GM12873 (cell line): ENCODE results near the gene KRTAP10-1.

Experiments used
- TF ChIP-seq, protein P1 (sequence below): IDR thresholded peaks from 2 replicates; pipeline ENCODE4 v1.5.1; 2012; ENCODE audit warnings: low read depth, mild to moderate bottlenecking, moderate library complexity, low read length, control low read depth; ENCODE audit not compliant: insufficient read depth; ENCODE audit errors: missing control alignments

Gene KRTAP10-1

DNA sequence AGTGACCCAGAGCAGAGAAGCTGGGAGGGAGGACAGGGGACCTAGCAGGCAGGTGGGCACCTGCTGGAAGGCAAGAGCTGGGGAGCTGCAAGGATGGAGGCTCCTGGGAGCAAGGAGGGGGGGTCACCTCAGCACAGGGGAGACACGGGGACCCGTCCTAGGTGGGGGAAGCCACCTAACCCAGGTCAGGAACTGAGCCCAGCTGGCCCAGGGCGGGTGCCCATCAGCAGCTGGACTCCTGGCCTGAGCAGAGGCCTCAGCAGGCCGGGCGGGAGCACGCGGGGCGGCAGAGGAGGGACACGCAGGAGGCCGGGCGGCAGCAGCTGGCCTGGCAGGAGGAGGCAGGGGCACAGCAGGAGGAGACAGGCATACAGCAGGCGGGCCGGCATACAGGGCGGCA, 949 bp downstream of the KRTAP10-1 start:
- TF ChIP-seq, protein P1, sequence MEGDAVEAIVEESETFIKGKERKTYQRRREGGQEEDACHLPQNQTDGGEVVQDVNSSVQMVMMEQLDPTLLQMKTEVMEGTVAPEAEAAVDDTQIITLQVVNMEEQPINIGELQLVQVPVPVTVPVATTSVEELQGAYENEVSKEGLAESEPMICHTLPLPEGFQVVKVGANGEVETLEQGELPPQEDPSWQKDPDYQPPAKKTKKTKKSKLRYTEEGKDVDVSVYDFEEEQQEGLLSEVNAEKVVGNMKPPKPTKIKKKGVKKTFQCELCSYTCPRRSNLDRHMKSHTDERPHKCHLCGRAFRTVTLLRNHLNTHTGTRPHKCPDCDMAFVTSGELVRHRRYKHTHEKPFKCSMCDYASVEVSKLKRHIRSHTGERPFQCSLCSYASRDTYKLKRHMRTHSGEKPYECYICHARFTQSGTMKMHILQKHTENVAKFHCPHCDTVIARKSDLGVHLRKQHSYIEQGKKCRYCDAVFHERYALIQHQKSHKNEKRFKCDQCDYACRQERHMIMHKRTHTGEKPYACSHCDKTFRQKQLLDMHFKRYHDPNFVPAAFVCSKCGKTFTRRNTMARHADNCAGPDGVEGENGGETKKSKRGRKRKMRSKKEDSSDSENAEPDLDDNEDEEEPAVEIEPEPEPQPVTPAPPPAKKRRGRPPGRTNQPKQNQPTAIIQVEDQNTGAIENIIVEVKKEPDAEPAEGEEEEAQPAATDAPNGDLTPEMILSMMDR = no peak

GRCh38 chr21:44537930-44538911, 1.8 kb downstream of the KRTAP10-1 start:
- TF ChIP-seq, protein P1 = no peak

DNA sequence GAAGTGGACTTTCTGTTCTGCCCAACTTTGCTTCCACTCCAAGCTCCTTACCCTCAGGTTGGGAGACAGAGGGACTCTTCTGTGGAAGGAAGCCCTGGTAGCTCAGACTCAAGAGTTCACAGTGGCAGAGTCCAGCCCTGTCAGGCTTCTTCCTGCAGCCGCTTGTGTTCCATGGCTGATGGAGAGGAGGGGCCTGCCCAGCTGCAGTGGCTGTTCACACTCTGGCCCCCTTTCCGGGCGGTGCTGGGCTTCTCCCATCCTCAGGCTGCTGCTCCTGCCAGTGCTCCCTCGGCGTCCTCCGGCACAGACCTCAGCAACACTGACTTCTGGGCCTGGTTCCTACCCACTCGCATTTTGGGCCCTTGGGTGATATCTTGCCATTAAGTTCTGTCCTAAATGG, 4.0 kb downstream of the KRTAP10-1 start:
- TF ChIP-seq, protein P1 = no peak

DNA sequence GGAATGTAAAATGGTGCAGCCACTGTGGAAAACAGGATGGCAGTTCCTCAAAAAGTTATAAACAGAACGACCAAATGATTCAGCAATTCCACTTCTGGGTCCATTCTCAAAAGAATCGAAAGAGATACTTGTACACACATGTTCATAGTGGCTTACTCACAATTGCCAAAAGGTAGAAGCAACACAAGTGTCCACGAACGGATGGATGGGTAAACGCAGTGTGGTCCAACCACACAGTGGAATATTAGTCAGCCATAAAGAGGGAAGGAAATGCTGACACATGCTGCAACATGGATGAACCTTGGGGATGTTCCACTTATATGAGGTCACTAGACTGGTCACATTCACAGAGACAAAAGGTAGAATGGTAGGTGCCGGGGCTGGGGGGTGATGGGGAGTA, 5.3 kb downstream of the KRTAP10-1 start:
- TF ChIP-seq, protein P1 = no peak

GRCh38 chr21:44533891-44534627, 5.9 kb downstream of the KRTAP10-1 start:
- TF ChIP-seq, protein P1 = no peak

DNA sequence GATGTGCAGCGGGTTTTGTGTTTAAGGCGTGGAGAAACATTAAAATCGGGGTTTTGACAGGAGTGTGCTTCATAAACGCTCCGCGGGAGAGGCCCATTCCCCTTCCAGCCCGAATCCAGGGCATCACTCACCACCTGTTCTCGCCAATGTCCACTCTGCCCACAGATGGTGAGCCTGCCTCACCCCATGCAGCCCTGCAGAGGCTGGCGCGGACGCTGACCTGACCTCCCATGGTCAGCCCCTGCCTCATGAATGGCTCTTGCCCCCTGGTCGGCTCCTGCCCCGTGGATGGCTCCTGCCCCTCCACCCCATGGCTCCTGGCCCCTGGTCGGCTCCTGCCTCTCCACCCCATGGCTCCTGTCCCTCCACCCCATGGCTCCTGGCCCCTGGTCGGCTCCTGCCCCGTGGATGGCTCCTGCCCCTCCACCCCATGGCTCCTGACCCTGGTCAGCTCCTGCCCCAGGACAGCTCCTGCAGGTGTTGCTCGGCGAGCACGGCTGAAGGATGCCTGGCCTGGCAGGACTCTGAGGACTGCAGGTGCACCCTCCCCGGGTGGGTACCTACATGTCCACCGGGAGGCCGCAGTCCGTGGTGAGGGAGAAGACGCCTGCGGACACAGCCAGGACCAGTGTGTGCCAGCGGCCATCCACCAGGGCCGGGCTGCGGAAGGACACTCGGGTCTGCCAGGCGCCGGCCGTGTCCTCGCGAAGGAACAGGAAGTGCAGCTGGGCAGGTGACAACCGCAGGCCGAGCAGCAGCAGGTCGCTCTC, 6.7 kb downstream of the KRTAP10-1 start:
- TF ChIP-seq, protein P1 = no peak
